GM18868 (cell line): ENCODE data around the gene GLT6D1.
"Not testable (repeated sequence)": the region's sequence is repeated elsewhere in the genome, so short reads cannot be mapped to it uniquely, and the experiment has no call there.

Experiments
- ATAC-seq: cut with Tn5 transposase; IDR thresholded peaks from one replicate; pipeline ENCODE4 v1.9.1; 2021; ENCODE audit warnings: mild to moderate bottlenecking, moderate library complexity; ENCODE audit not compliant: unreplicated experiment

Gene GLT6D1

DNA sequence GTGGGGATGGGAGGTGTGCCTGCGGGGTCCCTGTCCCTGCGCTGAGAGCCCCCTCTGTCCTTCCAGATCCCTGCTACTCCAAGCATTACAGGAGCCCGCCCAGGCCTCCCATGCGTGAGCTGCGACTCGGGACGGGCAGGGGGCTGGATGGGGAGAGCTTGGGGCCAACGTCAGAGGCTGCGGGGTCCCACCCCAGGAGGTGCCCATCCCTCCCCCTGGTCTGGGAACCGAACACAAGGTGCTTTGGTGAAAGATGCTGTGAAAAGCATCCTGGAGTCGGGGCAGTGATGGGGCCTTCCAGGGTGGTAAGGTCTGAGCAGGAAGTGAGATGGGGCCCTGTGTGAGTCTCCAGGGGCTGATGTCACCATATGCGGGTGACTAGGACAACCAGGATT lies 26.5 kb upstream of the GLT6D1 start:
- no peak for ATAC-seq

DNA sequence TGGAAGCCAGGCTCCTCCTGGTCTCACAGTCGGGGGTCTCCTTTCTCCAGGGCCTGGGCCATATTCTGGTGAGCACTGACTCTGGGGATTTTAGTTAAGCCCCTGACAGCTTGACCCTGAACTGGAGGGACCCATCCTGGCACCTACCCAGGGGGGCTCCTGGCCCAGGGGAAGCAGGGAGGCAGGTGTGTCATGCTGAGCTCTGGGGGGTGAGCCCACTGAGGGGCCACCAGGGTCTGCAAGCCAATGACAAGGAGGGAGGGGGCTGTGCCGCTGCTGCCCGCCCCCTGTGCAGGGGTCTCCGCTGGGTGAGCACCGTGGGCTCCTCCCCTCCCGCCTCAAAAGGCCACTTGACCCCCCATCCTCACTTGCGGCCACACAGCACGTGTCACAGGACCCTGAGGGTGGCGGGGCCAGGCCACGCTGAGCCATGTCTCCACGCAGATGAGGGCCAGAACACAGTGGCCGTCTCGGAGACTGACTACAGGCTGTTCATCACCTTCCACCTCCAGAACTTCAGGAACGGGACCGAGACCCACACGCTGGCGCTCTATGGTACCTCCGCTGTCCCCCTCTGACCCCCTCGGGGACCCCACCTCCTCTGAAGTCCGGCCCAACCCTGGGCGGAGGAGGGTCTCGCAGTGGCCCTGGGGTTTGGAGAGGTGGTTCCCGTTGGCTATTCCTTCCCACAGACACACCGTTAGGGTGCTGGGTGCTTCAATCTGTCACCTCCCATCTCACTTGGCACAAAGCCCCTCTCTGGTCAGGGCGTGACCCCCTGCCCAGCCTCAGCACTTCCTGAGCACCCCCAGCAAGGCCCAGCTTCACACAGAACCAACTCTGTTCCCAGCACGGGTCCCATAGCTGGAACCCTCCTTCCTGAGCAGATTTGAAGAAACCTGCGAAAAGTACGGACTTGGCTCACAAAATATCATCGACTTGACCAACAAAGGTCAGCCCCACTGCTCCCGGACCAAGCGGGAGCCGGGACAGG lies 25.8 kb upstream of the GLT6D1 start:
- no peak for ATAC-seq

DNA sequence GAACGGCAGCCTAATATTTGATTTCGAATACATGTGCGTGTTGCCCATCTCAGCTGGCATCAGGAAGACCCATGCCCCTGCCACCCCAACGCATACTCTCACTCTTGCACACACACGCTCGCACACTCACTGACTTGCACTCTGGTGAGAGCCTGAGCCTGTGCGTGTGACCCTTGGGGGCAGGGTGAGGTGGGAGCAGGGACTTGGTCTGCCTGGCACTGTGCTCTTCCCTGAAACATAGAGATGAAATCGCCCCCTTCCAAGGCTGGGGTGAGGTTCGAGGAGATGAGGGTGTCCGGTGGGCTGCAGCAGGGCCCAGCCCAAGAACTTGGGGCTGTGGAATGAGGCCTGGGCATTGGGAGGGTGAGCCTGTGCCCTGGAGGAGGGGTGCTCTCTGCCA lies 24.9 kb upstream of the GLT6D1 start:
- no peak for ATAC-seq

DNA sequence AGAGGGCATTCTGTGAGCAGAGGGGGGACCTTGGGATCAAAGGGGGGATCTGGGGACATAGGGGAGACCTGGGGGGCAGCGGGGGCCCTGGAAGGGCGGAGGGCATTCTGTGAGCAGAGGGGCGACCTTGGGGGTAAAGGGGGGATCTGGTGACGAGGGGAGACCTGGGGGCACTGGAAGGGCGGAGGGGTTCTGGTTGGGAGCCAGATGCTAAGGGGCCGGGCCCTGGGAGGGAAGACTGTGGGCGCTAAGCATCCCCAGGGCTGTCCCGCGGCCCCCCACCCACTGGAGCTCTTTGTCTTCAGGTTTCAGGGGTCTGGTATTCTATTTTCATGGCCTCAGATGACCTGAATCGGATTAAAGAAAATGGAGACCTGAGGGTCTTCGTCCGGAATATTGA lies 24.5 kb upstream of the GLT6D1 start:
- no peak for ATAC-seq

DNA sequence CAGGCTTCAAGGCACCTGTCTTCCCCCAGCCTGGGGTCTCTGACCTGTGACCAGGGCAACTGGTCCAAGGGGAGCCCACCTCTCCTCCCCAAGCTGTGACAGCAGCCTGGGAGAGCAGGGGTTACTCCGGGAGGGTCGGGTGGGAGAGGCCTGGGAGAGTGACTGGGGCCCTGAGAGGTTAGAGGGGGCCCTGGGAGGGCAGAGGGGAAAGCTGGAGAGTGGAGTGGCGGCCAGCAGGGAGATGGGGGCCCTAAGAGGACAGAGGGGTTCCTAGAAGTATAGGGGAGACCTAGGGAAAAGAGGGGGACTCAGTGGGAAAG lies 24.1 kb upstream of the GLT6D1 start:
- ATAC-seq, result no peak

DNA sequence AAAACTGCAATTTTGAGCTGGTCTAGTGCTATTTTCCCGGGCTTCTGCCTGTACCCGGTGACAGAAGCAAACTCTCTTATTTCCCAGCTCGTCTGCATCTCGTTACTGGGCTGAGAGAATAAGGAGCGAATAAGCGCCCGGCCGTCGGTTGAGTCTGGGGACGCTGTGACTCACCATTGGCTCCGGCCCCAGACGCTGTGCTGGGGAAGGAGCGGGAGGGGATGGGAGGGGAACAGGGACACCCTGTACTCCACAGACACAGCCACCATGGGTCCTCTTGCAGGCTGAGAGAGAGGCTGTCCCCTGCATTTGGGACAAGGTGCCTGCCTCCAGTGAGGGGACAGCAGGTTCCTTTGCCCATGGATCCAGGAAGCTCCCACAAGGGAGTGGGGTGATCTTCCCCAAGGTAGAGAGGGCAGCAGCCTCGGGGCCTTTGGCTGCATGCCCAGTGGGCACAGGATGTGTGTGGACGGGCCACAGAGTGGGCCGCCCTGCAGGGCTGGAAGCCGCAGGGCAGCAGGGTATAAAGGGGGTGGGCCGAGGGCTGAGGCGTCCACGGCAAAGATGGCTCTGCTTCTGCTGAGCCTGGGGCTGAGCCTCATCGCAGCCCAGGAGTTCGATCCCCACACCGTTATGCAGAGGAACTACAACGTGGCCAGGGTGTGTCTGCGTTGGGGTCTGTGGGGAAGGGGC lies 23.6 kb upstream of the GLT6D1 start, which contains the start of gene LCN9:
LCN9 (plus strand) TSS at position 552 of the 693 bp plus-strand sequence; CDS start at position 565, 13 bp downstream.
- no peak for ATAC-seq

DNA sequence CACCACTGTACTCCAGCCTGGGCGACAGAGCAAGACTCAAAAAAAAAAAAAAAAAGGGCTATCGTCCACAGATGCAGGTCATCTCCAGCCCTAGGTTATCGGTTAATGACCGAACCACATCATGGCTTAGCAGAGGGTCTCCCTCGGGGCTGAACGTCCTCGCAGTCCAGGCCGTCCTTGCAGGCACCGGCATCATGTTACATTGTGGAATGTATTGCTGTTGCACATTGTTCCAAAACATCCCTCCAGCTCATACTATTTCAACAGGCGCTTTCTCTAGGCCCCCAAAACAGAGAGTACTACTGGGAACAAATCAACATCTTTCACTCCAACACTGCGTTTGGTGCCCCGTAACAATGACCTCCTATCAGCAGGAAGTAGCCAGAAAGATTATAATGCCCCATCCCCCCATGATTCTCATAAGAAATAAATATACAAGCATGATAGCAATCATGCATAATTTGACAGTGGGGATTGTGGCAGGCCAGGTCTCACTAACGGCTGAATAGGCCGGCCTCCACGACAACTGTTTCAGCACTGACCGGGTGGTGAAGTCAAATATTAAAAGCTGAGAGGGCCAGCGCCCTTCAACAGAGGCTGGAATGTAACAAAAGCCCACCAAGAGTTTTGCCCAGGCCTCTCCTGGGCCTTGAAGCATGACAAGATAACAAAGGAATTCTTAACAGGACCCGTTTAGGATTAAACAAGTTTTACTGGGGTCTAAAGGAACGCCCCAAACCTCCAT lies 22.6 kb upstream of the GLT6D1 start:
- no peak for ATAC-seq

DNA sequence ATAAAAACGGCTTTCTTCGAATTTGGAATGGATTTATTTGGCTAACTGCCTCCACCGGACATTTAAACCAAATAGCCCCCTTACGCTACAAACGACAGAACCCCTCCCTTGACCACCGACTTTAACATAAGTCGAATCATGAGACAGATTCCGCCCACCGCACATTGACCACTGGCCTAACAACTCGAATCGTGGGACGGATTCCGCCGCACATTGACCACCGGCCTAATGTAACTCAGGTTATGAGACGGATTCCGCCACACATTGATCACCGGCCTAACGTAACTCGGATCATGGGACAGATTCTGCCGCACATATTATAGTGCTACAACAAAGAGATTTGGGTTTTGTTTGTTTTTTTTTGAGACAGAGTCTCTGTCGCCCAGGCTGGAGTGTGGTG lies 21.1 kb upstream of the GLT6D1 start:
- ATAC-seq, result no peak

DNA sequence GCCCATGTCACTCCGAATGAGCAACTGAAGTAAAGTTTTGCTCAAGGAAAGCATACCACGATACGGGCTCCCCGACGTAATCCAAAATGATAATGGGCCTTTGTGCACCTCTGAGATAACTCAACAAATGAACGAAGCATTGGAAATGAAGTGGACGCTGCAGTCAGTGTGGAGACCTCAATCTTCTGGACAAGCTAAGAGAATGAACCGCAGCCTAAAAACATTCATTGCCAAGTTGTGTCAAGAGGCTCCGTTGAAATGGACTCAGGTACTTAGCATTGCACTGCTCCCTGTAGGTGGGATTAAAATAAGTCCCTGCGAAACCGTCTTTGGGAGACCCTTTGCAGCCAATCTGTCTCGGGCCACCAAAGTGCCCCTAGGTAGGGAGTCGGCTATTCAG lies 19.9 kb upstream of the GLT6D1 start:
- ATAC-seq, result no peak

DNA sequence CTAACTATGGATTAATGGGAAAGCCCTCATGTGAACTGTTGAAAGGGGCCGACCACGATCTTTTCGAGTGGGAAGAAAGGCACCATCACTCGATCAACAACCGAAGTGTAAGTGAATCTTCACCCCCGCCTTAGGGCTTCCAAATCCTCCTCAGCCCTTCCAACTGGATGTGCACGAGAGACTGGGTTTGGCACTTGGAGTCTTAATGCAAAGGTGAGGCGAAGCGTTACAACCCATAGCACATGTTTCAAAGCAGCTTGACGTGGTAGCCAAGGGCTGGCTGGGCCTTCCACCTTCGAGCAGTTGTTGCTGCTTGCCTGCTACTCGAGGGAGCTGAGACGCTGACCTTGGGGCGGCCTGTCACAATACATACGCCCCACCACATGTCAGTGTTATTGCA lies 18.1 kb upstream of the GLT6D1 start:
- ATAC-seq, result no peak

DNA sequence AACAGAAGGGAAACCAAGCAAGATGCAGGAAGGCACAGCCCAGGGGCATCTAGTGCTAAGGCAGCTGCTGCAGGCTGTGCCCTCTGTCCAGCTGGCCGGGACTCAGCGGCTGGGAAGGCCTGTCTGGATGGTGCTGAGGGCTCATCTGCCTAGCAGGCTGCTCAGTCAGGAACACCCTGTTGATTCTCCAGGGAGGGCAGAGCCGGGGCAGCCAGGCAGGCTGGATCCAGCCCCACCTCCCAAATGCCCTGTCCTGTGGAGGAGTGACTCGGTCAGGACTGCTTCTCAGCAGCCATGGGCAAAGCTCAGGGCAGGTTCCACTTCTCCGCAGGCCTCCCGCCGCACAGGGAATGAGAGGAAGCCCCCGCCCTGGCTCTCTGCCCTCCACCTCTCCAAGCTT lies 16.0 kb upstream of the GLT6D1 start:
- no peak for ATAC-seq

DNA sequence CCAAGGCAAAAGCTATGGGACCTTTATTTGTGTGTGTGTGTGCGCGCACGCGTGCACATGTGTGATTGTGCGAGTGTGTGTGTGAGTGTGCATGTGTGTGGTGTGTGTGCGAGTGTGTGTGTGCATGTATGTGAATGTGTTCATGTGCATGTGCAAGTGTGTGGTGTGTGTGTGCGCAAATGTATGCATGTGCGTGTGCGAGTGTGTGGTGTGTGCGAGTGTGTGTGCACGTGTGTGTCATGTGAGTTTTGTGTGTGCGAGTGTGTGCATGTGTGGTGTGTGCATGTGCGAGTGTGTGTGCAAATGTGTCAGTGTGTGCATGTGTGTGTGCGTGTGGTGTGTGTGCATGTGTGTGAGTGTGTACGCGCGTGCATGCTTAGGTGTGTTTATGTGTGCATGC lies 11.1 kb upstream of the GLT6D1 start:
- no peak for ATAC-seq

DNA sequence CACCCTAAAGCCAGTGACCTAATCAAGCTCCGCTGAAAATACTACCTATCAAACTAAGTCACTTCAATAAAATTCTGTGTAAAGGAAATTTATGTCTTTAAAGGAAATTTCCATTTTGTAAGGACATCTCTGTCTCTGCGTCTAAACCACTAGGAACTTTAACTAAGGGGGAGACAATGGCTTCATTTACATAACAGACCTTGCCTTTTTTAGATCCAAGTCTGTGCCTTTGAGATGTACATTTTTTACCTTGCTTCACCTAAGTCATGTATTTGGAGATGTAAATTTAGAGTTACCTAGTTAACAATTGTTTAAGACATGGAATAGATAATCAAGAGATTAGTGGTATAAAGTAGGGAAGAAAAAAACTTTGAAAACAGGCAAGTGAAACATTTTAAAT lies 10.2 kb upstream of the GLT6D1 start:
- no peak for ATAC-seq

DNA sequence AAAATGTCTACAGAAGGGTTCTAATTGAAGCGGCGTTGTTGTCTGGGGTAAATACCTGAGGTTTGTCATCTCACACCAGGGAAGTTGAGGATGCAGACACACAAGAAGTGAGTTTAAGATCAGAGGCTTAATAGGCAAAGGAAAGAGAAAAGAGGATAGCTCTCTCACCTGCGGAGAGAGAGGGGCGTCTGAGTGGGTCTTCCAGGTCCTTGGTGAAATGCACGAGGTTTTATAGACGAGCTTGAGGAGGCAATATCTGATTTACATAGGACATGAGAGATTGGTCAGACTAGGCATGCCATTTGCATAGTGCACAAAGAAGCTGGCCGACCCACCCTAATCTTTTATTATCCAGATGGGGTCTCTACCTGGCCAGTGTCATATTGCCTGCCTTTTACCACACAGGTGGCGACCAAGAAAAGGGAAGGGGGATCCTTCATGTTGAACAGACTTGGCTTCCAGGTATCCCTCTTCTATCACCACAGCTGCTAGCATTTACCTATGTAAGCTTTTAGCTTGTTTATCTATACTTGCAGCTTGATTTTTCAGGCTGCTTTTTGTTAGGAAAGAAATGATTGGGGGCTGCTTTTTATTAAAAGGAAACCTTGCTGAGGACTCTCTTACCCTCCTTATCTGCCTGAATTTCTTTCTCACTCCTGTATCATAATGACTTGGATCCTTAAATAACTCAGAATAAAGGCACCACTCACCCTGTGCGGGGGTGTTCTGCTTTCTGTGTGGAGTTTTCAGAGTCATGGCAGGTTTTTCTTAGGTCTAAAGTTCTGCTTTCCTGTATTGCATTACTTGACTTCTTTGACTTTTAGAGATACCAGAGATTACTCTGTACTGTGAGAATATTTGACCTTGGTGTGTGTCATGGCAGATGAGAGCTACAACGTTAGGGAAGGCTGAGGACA lies 9.4 kb upstream of the GLT6D1 start:
- ATAC-seq, result no peak

DNA sequence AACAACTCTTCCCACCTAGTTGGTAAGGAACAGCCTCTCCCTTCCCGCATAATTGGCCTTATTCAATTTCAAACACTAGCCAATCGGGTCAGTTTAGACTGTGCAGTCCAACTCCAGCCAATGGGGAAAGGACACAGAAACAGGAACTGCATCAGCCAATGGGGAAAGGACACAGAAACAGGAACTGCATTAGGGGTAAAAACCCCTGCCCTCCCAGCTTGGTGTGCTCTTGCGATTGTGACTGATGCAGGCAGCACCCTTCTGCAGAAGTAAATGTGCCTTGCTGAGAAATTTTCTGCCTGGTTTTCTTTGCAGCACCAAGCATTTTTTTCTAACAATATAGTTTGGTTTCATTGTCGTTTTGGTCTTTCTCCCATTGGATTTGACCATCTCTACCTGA lies 8.5 kb upstream of the GLT6D1 start:
- ATAC-seq, result no peak

DNA sequence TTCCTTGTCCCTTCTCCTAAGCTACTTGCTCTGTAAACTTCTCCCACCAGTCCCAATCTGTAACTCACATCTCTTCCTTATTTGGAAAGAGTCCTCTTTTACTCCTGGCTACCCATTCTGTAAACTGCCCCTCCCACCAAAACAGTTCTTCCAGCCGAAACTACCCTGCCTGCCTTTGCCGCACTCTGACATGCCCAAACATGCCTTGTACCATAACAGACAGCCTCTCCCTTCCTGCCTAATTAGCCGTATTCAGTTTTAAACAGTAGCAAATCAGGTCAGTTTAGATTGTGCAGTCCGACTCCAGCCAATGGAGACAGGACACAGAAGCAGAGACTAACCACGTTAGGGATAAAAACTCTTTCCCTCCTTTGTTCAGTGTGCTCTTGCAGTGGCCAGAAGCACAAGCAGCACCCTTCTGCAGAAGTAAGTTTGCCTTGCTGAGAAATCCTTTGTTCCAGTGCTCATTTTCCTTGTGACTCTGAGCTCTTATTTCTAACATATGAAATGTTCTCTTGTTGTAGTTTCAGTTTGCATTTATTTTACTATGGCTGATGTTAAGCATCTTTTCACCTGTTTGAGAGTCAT lies 5.4 kb upstream of the GLT6D1 start:
- ATAC-seq, result no peak

DNA sequence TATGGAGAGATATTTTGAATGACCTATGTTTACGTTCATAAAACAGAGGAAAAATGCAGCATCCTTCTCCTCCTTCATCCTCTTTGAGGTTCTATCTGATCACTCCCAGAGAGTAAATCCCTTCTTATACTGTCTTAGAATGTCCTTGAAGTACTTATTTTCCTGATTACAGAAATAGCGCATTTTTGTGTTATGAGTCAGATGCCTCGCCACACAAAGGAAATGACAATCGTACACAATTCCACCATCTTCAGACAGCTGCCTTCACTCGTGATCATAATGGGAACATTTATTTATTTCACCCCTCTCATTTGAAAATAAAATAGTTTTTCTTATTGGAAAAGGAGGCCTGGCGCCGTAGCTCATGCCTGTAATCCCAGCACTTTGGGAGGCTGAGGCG lies 2.4 kb upstream of the GLT6D1 start:
- ATAC-seq, result no peak

DNA sequence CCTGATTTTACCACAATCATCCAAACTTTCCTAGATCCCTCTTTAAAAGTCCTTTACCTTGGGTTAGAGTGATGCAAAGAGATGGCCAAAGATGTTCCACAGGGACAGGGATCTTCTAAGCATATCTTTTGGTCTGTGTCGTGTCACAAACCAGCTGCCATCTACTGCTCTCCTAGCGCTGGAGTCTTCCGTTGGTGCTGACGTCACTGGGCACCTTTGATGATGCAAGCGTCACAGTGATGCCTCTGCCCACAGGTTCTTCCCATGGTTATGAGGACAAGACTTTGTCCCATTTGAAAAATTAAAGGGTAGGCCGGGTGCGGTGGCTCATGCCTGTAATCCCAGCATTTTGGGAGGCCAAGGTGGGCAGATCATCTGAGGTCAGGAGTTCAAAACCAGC lies 1.7 kb upstream of the GLT6D1 start:
- no peak for ATAC-seq

DNA sequence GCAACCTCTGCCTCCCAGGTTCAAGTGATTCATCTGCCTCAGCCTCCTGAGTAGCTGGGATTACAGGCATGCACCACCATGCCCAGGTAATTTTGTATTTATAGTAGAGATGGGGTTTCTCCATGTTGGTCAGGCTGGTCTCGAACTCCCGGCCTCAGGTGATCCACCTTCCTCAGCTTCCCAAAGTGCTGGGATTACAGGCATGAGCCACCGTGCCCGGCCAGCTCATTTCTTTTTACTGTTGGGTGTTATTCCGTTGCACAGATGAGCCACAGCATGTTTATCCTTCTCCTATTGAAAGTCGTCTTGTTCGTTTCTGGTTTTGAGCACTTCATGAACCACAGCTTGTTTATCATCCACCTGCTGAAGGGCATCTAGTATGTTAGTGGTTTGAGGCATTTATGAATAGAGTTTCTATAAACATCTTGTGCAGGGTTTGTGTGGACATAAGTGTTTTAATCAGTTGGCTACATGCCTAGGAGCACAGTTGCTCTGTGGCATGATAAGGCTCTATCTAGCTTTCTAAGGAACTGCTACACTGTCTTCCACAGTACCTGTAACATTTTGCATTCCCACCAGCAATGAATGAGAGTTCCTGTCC lies 2.3 kb downstream of the GLT6D1 start:
- not testable (repeated sequence) for ATAC-seq

DNA sequence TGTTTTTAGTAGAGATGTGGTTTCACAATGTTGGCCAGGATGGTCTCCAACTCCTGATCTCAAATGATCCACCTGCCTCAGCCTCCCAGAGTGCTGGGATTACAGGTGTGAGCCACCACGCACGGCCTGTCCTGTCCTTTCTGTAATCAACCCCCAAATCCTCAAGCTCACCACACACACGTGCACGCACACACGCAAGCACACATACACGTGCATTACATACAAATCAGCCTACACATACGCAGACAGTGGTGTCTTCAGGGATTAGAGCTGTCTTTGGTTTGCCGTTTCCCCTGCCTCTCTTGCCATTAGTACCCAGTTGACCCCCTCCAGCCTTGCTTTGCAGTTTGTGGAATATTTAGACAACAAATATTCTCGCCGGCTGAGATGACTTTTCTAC lies 6.5 kb downstream of the GLT6D1 start:
- no peak for ATAC-seq
